K562 (cell line): ENCODE measurements around the gene SLC16A10. TPM values are rescaled to one million over a fixed set of nuclear protein-coding genes. Genes with fewer than 3 reads are reported as not detected.

Experiments
- ASH1L ChIP-seq: fragments of 450-650 bp; IDR thresholded peaks from 2 replicates; pipeline ENCODE4 v1.6.1; 2018; ENCODE audit warnings: borderline replicate concordance, mild to moderate bottlenecking, low read depth; ENCODE audit not compliant: partially characterized antibody
- BRF2 ChIP-seq: IDR thresholded peaks from 3 replicates; pipeline ENCODE4 v1.6.1; 2011; ENCODE audit warnings: borderline replicate concordance, mild to moderate bottlenecking; ENCODE audit not compliant: insufficient read length, insufficient read depth
- CCAR2 ChIP-seq: fragments of 200-400 bp; formaldehyde crosslinking; IDR thresholded peaks from 2 replicates; pipeline ENCODE4 v1.6.1; 2017; ENCODE audit warnings: mild to moderate bottlenecking, low read depth, low read length
- JUN ChIP-seq, 2 experiments: sonication (generic) in 1 of 2; formaldehyde crosslinking in 1 of 2; IDR thresholded peaks; 2 replicates each; pipeline versions ENCODE4 v1.6.1 to v1.8.0; 2012 to 2022; ENCODE audit warnings: borderline replicate concordance in 2 of 2, mild to moderate bottlenecking in 2 of 2, improper control_type of control experiment in 1 of 2, low read depth in 1 of 2, low read length in 1 of 2, missing genetic modification reagents in 1 of 2
- MAFK ChIP-seq: IDR thresholded peaks from 2 replicates; pipeline ENCODE4 v1.6.1; 2011; ENCODE audit warnings: low read length, improper control_type of control experiment
- MED1 ChIP-seq: sonication (generic); formaldehyde crosslinking; IDR thresholded peaks from 2 replicates; pipeline ENCODE4 v1.8.1; 2023; ENCODE audit warnings: missing genetic modification reagents, borderline replicate concordance
- POU5F1 ChIP-seq: fragments of 150-350 bp; IDR thresholded peaks from 2 replicates; pipeline ENCODE4 v1.6.1; 2014; ENCODE audit warnings: borderline replicate concordance, low read length, low read depth, mild to moderate bottlenecking; ENCODE audit not compliant: partially characterized antibody
- THRA ChIP-seq: fragments of 450-650 bp; IDR thresholded peaks from 2 replicates; pipeline ENCODE4 v1.6.1; 2017; ENCODE audit warnings: mild to moderate bottlenecking, moderate library complexity
- ZNF280A ChIP-seq: fragments of 450-650 bp; IDR thresholded peaks from 2 replicates; pipeline ENCODE4 v1.6.1; 2018; ENCODE audit warnings: mild to moderate bottlenecking, low read depth; ENCODE audit not compliant: partially characterized antibody
- ZNF318 ChIP-seq, 2 experiments: fragments of 450-650 bp; IDR thresholded peaks; 2 replicates each; pipeline ENCODE4 v1.6.1; 2016; ENCODE audit warnings: mild to moderate bottlenecking in 2 of 2, borderline replicate concordance in 1 of 2, low read depth in 1 of 2, moderate library complexity in 1 of 2
- polyA plus RNA-seq, 8 experiments: library from polyadenylated mRNA; depleted of rRNA in 4 of 8; stranded (reverse) in 5 of 8; unstranded in 3 of 8; fragments of >200 nt; fragmentation: Nextera tagmentation in 2 of 8; fragmentation: Illumina TruSeq in 1 of 8; extraction: Ambion mirVana in 2 of 8; extraction: Trizol in 1 of 8; gene quantifications; 2 replicates each; pipeline versions ENCODE4 v1.2.1 to v1.2.3, GENCODE V29; 2011 to 2014; ENCODE audit warnings: inconsistent platforms in 1 of 8, missing spikeins in 1 of 8
- total RNA-seq, 7 experiments: library from RNA; depleted of rRNA in 6 of 7; stranded (reverse); fragments of >200 nt in 6 of 7; fragmentation: Illumina TruSeq in 2 of 7; extraction: Trizol in 2 of 7; gene quantifications; 2 replicates each; pipeline versions ENCODE4 v1.2.1 to v1.2.3, GENCODE V29; 2011 to 2021; ENCODE audit warnings: low replicate concordance in 1 of 7

The SLC16A10 gene
- total and polyA plus RNA-seq, 9 of the 15 experiments (the other 6 are each of a cell fraction or from before 2014, with no cell fraction given): 0.02 to 0.54 (median 0.24) TPM; not detected in 4

GRCh38 chr6:111238464-111239119 lies 151.3 kb downstream of the SLC16A10 start (continued):
- TF ChIP-seq ZNF318 (IDR thresholded peaks at IDR 0.05; ENCODE audit: borderline replicate concordance in 1 of 2, low read depth in 1 of 2) (no peak), THRA (no peak), MED1 (CRISPR knock-in tag) (no peak), ASH1L (no peak), BRF2 (no peak), ZNF280A (no peak), POU5F1 (no peak), MAFK (peak; percentile 56; the same call in 1 of the 2 replicates), CCAR2 (no peak), JUN (IDR thresholded peaks at IDR 0.05; ENCODE audit: borderline replicate concordance, low read depth, low read length) (no peak), JUN (CRISPR knock-in tag; IDR thresholded peaks at IDR 0.05; ENCODE audit: borderline replicate concordance) (no peak)
